Mesenchymal stem cell (in vitro differentiated cells and primary cell): ENCODE data around the gene DCLK1.

ENCODE experiments used
- DNase-seq: peaks from one replicate; pipeline ENCODE4 v3.0.0-alpha.2; 2013
- H2AFZ ChIP-seq: one replicate; pipeline ENCODE4 v1.6.1; 2013; ENCODE audit warnings: low read depth, mild to moderate bottlenecking, control low read depth, inconsistent platforms, low read length, moderate library complexity
- H2AK5ac ChIP-seq: 2 replicates; pipeline ENCODE4 v1.6.1; 2013; ENCODE audit warnings: low read length, moderate library complexity, mild to moderate bottlenecking, inconsistent platforms; ENCODE audit not compliant: severe bottlenecking
- H2BK120ac ChIP-seq: one replicate; pipeline ENCODE4 v1.6.1; 2013; ENCODE audit warnings: low read depth, mild to moderate bottlenecking, inconsistent platforms, low read length, moderate library complexity
- H2BK12ac ChIP-seq, 2 experiments: one replicate each; pipeline ENCODE4 v1.6.1; 2013; ENCODE audit warnings: inconsistent platforms in 2 of 2, low read length in 2 of 2, mild to moderate bottlenecking in 2 of 2, moderate library complexity in 2 of 2, control low read depth in 1 of 2
- H2BK15ac ChIP-seq: one replicate; pipeline ENCODE4 v1.6.1; 2013; ENCODE audit warnings: mild to moderate bottlenecking, low read depth, inconsistent platforms; ENCODE audit not compliant: poor library complexity, severe bottlenecking
- H2BK5ac ChIP-seq: 2 replicates; pipeline ENCODE4 v1.6.1; 2013; ENCODE audit warnings: low read depth, mild to moderate bottlenecking, low read length, control low read depth, inconsistent platforms; ENCODE audit not compliant: poor library complexity, severe bottlenecking
- H3K14ac ChIP-seq, 2 experiments: one replicate each; pipeline ENCODE4 v1.6.1; 2013; ENCODE audit warnings: inconsistent platforms in 2 of 2, low read length in 2 of 2, control low read depth in 1 of 2, mild to moderate bottlenecking in 1 of 2, moderate library complexity in 1 of 2
- H3K18ac ChIP-seq, 2 experiments: one replicate each; pipeline ENCODE4 v1.6.1; 2013; ENCODE audit warnings: inconsistent platforms in 2 of 2, low read length in 2 of 2, control low read depth in 1 of 2, low read depth in 1 of 2, mild to moderate bottlenecking in 1 of 2
- H3K23ac ChIP-seq, 2 experiments: one replicate each; pipeline ENCODE4 v1.6.1; 2013; ENCODE audit warnings: inconsistent platforms in 2 of 2, low read length in 2 of 2, mild to moderate bottlenecking in 2 of 2, moderate library complexity in 2 of 2, control low read depth in 1 of 2
- H3K27ac ChIP-seq: 2 replicates; pipeline ENCODE4 v1.5.1; 2013; ENCODE audit warnings: mild to moderate bottlenecking, moderate library complexity, low read length, control low read depth, inconsistent platforms; ENCODE audit not compliant: poor library complexity, severe bottlenecking
- H3K27me3 ChIP-seq, 2 experiments: 2 replicates each; pipeline versions ENCODE4 v1.6.1 to v1.7.0; 2013; ENCODE audit warnings: low read length in 2 of 2, mild to moderate bottlenecking in 2 of 2, moderate library complexity in 2 of 2, control low read depth in 1 of 2, inconsistent platforms in 1 of 2; ENCODE audit not compliant: control insufficient read depth in 1 of 2, insufficient read depth in 1 of 2
- H3K36me3 ChIP-seq, 2 experiments: 2 replicates each; pipeline versions ENCODE4 v1.6.1 to v1.7.0; 2013; ENCODE audit warnings: low read length in 2 of 2, control low read depth in 1 of 2, inconsistent platforms in 1 of 2, low read depth in 1 of 2, mild to moderate bottlenecking in 1 of 2; ENCODE audit not compliant: insufficient read depth in 2 of 2, control insufficient read depth in 1 of 2
- H3K4ac ChIP-seq, 2 experiments: one replicate each; pipeline ENCODE4 v1.6.1; 2013; ENCODE audit warnings: inconsistent platforms in 2 of 2, low read length in 2 of 2, mild to moderate bottlenecking in 2 of 2, moderate library complexity in 2 of 2, control low read depth in 1 of 2, low read depth in 1 of 2
- H3K4me1 ChIP-seq: 2 replicates; pipeline ENCODE4 v1.6.1; 2013; ENCODE audit warnings: low read depth, low read length, control low read depth; ENCODE audit not compliant: control insufficient read depth, insufficient read depth
- H3K4me2 ChIP-seq: 2 replicates; pipeline ENCODE4 v1.6.1; 2013; ENCODE audit warnings: low read length, mild to moderate bottlenecking, inconsistent platforms; ENCODE audit not compliant: poor library complexity, severe bottlenecking
- H3K4me3 ChIP-seq, 2 experiments: 2 replicates each; pipeline versions ENCODE4 v1.5.1 to v1.7.0; 2013; ENCODE audit warnings: low read length in 2 of 2, mild to moderate bottlenecking in 2 of 2, control low read depth in 1 of 2, low read depth in 1 of 2; ENCODE audit not compliant: insufficient read depth in 1 of 2
- H3K79me1 ChIP-seq: replicated peaks from 2 replicates; pipeline ENCODE4 v1.6.1; 2013; ENCODE audit warnings: mild to moderate bottlenecking, control low read depth, low read length, inconsistent platforms; ENCODE audit not compliant: poor library complexity, severe bottlenecking
- H3K9ac ChIP-seq: 2 replicates; pipeline ENCODE4 v1.7.0; 2013; ENCODE audit warnings: mild to moderate bottlenecking, low read length, moderate library complexity
- H3K9me3 ChIP-seq: 2 replicates; pipeline ENCODE4 v1.7.0; 2013; ENCODE audit warnings: mild to moderate bottlenecking, low read length; ENCODE audit not compliant: control insufficient read depth
- H4K8ac ChIP-seq: one replicate; pipeline ENCODE4 v1.6.1; 2013; ENCODE audit warnings: inconsistent platforms, mild to moderate bottlenecking, low read length, moderate library complexity
- H4K91ac ChIP-seq: one replicate; pipeline ENCODE4 v1.6.1; 2013; ENCODE audit warnings: mild to moderate bottlenecking, low read length, inconsistent platforms
- WGBS: methylation state at CpG from one replicate; pipeline ENCODE4 v1.1.7; 2013; ENCODE audit warnings: mixed read lengths; 5-methylcytosine and 5-hydroxymethylcytosine counted together

Gene DCLK1

GRCh38 chr13:35804901-35805300, 326.3 kb downstream of the DCLK1 start:
- H2BK120ac ChIP-seq = no peak overlapping the region
- H3K4ac ChIP-seq = no peak overlapping the region
- H4K8ac ChIP-seq = no peak overlapping the region
- no peaks in the 10 kb centered on the region for H3K79me1 ChIP-seq
- no peak overlapping the region for H2AK5ac ChIP-seq
- no peak overlapping the region for H3K9ac ChIP-seq
- no peak overlapping the region for H3K27ac ChIP-seq
- H4K91ac ChIP-seq = no peak overlapping the region
- H3K4me2 ChIP-seq = no peak overlapping the region
- H2BK5ac ChIP-seq = no peak overlapping the region
- no peaks in the 10 kb centered on the region for H3K9me3 ChIP-seq
- H3K23ac ChIP-seq = no peak overlapping the region
- H3K36me3 ChIP-seq = peaks cover 0 to 46% of the 10 kb centered on the region in 2 experiments
- H2AFZ ChIP-seq = no peak overlapping the region
- H3K4me1 ChIP-seq = no peaks in the 10 kb centered on the region
- H3K27me3 ChIP-seq = no peaks in the 10 kb centered on the region
- H3K4me3 ChIP-seq = no peak overlapping the region
- no peak overlapping the region for H3K14ac ChIP-seq
- WGBS = 77% methylated on average over 5 of the region's 5 CpGs
- DNase-seq = no peak
- no peak overlapping the region for H3K18ac ChIP-seq
- no peak overlapping the region for H2BK15ac ChIP-seq
- no peak overlapping the region for H2BK12ac ChIP-seq

DNA sequence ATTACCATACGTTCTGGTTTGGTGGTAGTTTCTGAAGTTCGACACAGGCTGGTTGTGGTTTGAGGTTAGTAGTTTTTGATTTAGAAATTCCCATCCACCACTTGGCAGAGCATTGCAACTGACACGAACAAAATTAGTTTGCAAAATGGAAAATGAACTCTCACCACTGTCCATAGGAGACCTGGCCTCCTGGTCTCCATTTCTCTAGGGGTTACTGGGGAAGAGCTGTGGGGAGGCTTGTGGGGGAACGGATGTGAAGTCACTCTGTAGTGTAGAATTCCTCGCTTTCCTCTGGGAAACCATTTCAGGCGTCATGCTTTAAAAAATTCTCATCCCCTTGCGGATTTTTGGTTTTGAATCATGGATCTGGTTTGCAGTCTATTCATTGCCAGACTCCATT, 333.2 kb downstream of the DCLK1 start:
- Histone ChIP-seq H3K79me1 (no peaks in the 10 kb centered on the region), H3K18ac (no peak overlapping the region), H2BK5ac (no peak overlapping the region), H2BK15ac (no peak overlapping the region), H4K91ac (no peak overlapping the region), H3K23ac (no peak overlapping the region), H2AFZ (no peak overlapping the region), H3K14ac (no peak overlapping the region), H3K27ac (no peak overlapping the region), H2BK120ac (no peak overlapping the region), H3K4me2 (no peak overlapping the region), H3K36me3 (peaks cover 0 to 13% of the 10 kb centered on the region in 2 experiments), H3K4me1 (no peaks in the 10 kb centered on the region), H3K4me3 (no peak overlapping the region), H3K4ac (no peak overlapping the region), H4K8ac (no peak overlapping the region), H2AK5ac (no peak overlapping the region), H3K9me3 (no peaks in the 10 kb centered on the region), H3K27me3 (no peaks in the 10 kb centered on the region), H3K9ac (peak overlapping the region; percentile 31), H2BK12ac (no peak overlapping the region)
- WGBS = 90% methylated on average over 4 of the region's 7 CpGs
- DNase-seq = no peak

GRCh38 chr13:35797244-35797643, 333.9 kb downstream of the DCLK1 start:
- Histone ChIP-seq H3K4ac (no peak overlapping the region), H3K23ac (no peak overlapping the region), H2BK12ac (no peak overlapping the region), H4K8ac (no peak overlapping the region), H2BK15ac (no peak overlapping the region), H3K4me3 (no peak overlapping the region), H2BK5ac (no peak overlapping the region), H2BK120ac (no peak overlapping the region), H4K91ac (no peak overlapping the region), H3K9me3 (no peaks in the 10 kb centered on the region), H3K79me1 (no peaks in the 10 kb centered on the region), H3K18ac (no peak overlapping the region), H3K4me2 (no peak overlapping the region), H3K9ac (no peak overlapping the region), H2AK5ac (no peak overlapping the region), H3K27me3 (no peaks in the 10 kb centered on the region), H3K36me3 (peaks cover 0 to 15% of the 10 kb centered on the region in 2 experiments), H3K14ac (no peak overlapping the region), H3K4me1 (no peaks in the 10 kb centered on the region), H2AFZ (no peak overlapping the region), H3K27ac (no peak overlapping the region)
- DNase-seq = no peak
- WGBS = no CpG with 5 or more reads among the region's 2 CpGs

DNA sequence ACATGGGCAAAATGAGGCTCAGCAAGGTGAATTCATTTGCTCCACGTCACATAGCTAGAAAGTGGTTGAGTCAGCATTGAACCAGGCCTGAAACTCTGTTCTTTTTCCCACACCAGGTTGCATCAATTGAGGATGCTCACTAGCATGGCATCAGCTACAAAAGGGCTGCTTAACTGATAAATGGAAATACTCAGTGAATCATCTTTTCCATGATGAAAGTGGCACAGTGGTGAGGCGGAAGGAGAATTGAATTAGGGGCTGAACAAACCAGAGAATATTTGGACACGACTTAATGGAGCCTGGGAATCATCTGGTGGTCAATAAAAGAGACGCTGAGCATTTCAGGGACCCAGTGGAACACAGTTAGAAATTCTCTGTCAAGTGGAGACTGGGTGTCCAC, 334.6 kb downstream of the DCLK1 start:
- H2BK15ac ChIP-seq = no peak overlapping the region
- WGBS = 73% methylated on average over 4 of the region's 4 CpGs
- H3K36me3 ChIP-seq = peaks cover 0 to 15% of the 10 kb centered on the region in 2 experiments
- H3K23ac ChIP-seq = no peak overlapping the region
- no peak overlapping the region for H3K18ac ChIP-seq
- no peaks in the 10 kb centered on the region for H3K79me1 ChIP-seq
- no peak overlapping the region for H3K4me2 ChIP-seq
- no peak overlapping the region for H3K9ac ChIP-seq
- no peaks in the 10 kb centered on the region for H3K9me3 ChIP-seq
- H4K8ac ChIP-seq = no peak overlapping the region
- H3K14ac ChIP-seq = no peak overlapping the region
- H3K4me3 ChIP-seq = no peak overlapping the region
- DNase-seq = no peak
- H3K27me3 ChIP-seq = no peaks in the 10 kb centered on the region
- H2BK120ac ChIP-seq = no peak overlapping the region
- H2AK5ac ChIP-seq = no peak overlapping the region
- H3K4ac ChIP-seq = no peak overlapping the region
- H3K4me1 ChIP-seq = no peaks in the 10 kb centered on the region
- no peak overlapping the region for H4K91ac ChIP-seq
- no peak overlapping the region for H2BK12ac ChIP-seq
- H2AFZ ChIP-seq = no peak overlapping the region
- no peak overlapping the region for H3K27ac ChIP-seq
- H2BK5ac ChIP-seq = no peak overlapping the region
